Vagina (tissue), 2 donors: ENCODE measurements around the gene ELK3.

Experiments used
- CTCF ChIP-seq, 3 experiments: fragments of 450-650 bp in 2 of 3; fragments of 200-600 bp in 1 of 3; sonication (generic) in 1 of 3; IDR thresholded peaks; one replicate each; pipeline ENCODE4 v1.5.1; 2017 to 2019; ENCODE audit warnings: antibody characterized with exemption in 3 of 3, mild to moderate bottlenecking in 2 of 3, moderate library complexity in 2 of 3
- POLR2A ChIP-seq, 2 donors: fragments of 450-650 bp; IDR thresholded peaks; one replicate each; pipeline ENCODE4 v1.6.1; 2017; ENCODE audit warnings: antibody characterized with exemption in 2 of 2, mild to moderate bottlenecking in 2 of 2, moderate library complexity in 2 of 2
- POLR2AphosphoS5 ChIP-seq, 2 donors: sonication (generic); formaldehyde crosslinking; IDR thresholded peaks; one replicate each; pipeline ENCODE4 v1.9.0; 2017; ENCODE audit warnings: antibody characterized with exemption in 2 of 2, mild to moderate bottlenecking in 2 of 2, low read depth in 1 of 2; ENCODE audit not compliant: insufficient read depth in 1 of 2

GRCh38 chr12:96205908-96206307 is 11.7 kb downstream of the ELK3 start:
- TF ChIP-seq POLR2AphosphoS5 (IDR thresholded peaks at IDR 0.05; ENCODE audit: insufficient read depth in 1 of 2, low read depth in 1 of 2) = no peak
- TF ChIP-seq CTCF (IDR thresholded peaks at IDR 0.05) = no peak
- no peak for TF ChIP-seq POLR2A (IDR thresholded peaks at IDR 0.05)
